Measurements from ENCODE around the gene NUP42. TPM values are rescaled to one million over a fixed set of nuclear protein-coding genes. Genes with fewer than 3 reads are reported as not detected.

The NUP42 gene
- total and polyA plus RNA-seq, 2 of the 13 experiments (the other 11 are each of a cell fraction or from before 2014, with no cell fraction given): 32.0 to 51.5 TPM

DNA sequence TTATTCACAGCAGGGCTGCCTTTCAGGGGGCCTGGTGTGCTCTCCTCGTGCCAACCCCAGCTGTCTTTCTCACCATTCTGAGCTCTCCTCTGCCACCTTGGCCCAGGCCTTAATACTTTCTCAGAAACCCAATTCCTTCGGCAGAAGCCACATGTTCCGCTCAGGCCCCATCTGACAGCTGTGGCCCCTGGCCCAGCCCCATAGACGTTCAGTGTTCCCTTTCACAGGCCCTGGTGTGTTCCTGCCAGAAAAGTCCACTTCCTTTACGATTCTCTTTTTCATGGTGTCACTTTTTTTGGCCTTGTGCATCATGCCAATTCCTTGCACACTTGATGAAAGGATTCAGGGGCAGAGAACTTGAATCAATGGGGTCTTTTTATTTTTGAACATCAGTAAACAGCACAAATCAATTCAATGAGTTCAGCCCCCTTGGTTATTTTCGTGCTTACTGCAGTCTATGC, 48.8 kb downstream of the NUP42 start:
- Histone ChIP-seq H3K4me1 (ENCODE audit: insufficient read depth, low read length) (no peaks in the 10 kb centered on the region), H3K36me3 (replicated peaks in 1 of 2; ENCODE audit: control insufficient read depth in 1 of 2, insufficient read depth in 2 of 2, low read length in 2 of 2) (no peaks in the 10 kb centered on the region), H3K27me3 (ENCODE audit: control insufficient read depth in 1 of 2, insufficient read depth in 2 of 2, low read length in 2 of 2) (peaks cover 0 to 8% of the 10 kb centered on the region in 2 experiments; a peak in 1 of 5 replicates), H3K9ac (ENCODE audit: insufficient read depth, low read depth, low read length) (no peak overlapping the region), H3K27ac (ENCODE audit: extremely low read length, insufficient read depth, low read length) (no peak overlapping the region), H4K20me1 (ENCODE audit: insufficient read depth, low read length) (no peaks in the 10 kb centered on the region), H3K4me3 (replicated peaks in 1 of 3; ENCODE audit: insufficient read depth in 1 of 3, low read depth in 2 of 3, low read length in 3 of 3) (no peak overlapping the region), H3K79me2 (ENCODE audit: insufficient read depth, low read length) (no peaks in the 10 kb centered on the region), H3K9me3 (ENCODE audit: low read length) (no peaks in the 10 kb centered on the region), H2AFZ (ENCODE audit: low read length) (no peak overlapping the region), H3K4me2 (ENCODE audit: low read depth, low read length) (no peak overlapping the region)
- BruUV-seq (replicated peaks): no TSS peak
- in situ Hi-C loops (cut with HindIII; ENCODE audit: extremely low pct_ligation_motif_present, low pct_unique_long_range_greater_than_20kb) (no loop called here), intact Hi-C loops (cut with micrococcal nuclease; ENCODE audit: unreplicated experiment) (no loop called here)
- TF ChIP-seq HNF4G (IDR thresholded peaks at IDR 0.05; ENCODE audit: borderline replicate concordance, low read depth, low read length) (no peak), HNF4G (CRISPR knock-in tag; IDR thresholded peaks at IDR 0.05; ENCODE audit: borderline replicate concordance, low read depth) (no peak), EED (CRISPR knock-in tag; IDR thresholded peaks at IDR 0.05) (no peak), ZNF3 (CRISPR knock-in tag; IDR thresholded peaks at IDR 0.05) (no peak), SMARCE1 (IDR thresholded peaks at IDR 0.05; ENCODE audit: borderline replicate concordance) (no peak), ZMYM2 (CRISPR knock-in tag; IDR thresholded peaks at IDR 0.05) (no peak), POLR2G (IDR thresholded peaks at IDR 0.05; ENCODE audit: low read depth, low read length) (no peak), DPF2 (CRISPR knock-in tag; IDR thresholded peaks at IDR 0.05; ENCODE audit: borderline replicate concordance, low read depth) (no peak), NR2C2 (CRISPR knock-in tag; IDR thresholded peaks at IDR 0.05; ENCODE audit: borderline replicate concordance) (no peak), ZNF550 (CRISPR knock-in tag; IDR thresholded peaks at IDR 0.05; ENCODE audit: borderline replicate concordance) (no peak), PRPF4 (IDR thresholded peaks at IDR 0.05; ENCODE audit: low read depth, low read length, poor library complexity, severe bottlenecking) (no peak), TBL1XR1 (IDR thresholded peaks at IDR 0.05; ENCODE audit: borderline replicate concordance, low read length, partially characterized antibody) (no peak)
- TF ChIP-seq, protein P1, sequence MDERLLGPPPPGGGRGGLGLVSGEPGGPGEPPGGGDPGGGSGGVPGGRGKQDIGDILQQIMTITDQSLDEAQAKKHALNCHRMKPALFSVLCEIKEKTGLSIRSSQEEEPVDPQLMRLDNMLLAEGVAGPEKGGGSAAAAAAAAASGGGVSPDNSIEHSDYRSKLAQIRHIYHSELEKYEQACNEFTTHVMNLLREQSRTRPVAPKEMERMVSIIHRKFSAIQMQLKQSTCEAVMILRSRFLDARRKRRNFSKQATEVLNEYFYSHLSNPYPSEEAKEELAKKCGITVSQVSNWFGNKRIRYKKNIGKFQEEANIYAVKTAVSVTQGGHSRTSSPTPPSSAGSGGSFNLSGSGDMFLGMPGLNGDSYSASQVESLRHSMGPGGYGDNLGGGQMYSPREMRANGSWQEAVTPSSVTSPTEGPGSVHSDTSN (CRISPR knock-in tag; IDR thresholded peaks at IDR 0.05): no peak
- ChIA-PET CTCF (ENCODE audit: low intra/inter-chr PET ratio, low total read pairs) (no interaction called here), POLR2A (no interaction called here)
- DNase-seq (ENCODE audit: low spot score) (no peak), ATAC-seq (peak; percentile 22; the same call in 1 of the 3 replicates), FAIRE-seq (no peak)
- WGBS (ENCODE audit: low lambda C conversion rate): 28% methylated on average over 6 of the region's 6 CpGs

Data from HepG2 (cell line).